H9 (cell line): ENCODE data around the gene SCFD2. TPM values are rescaled to one million over a fixed set of nuclear protein-coding genes. Genes with fewer than 3 reads are reported as not detected.

ENCODE experiments used
- DNase-seq: peaks from one replicate; pipeline ENCODE4 v3.0.0-alpha.2; 2017
- H2AFZ ChIP-seq: one replicate; pipeline ENCODE4 v1.6.1; 2013; ENCODE audit warnings: mild to moderate bottlenecking, low read length, control low read depth, moderate library complexity
- H2AK5ac ChIP-seq: 2 replicates; pipeline ENCODE4 v1.6.1; 2013; ENCODE audit warnings: low read length, control low read depth, mixed read lengths; ENCODE audit not compliant: insufficient read length
- H2BK120ac ChIP-seq: one replicate; pipeline ENCODE4 v1.6.1; 2013; ENCODE audit warnings: low read depth, mild to moderate bottlenecking, low read length, control low read depth, inconsistent platforms; ENCODE audit not compliant: poor library complexity, severe bottlenecking
- H2BK12ac ChIP-seq: 2 replicates; pipeline ENCODE4 v1.6.1; 2013; ENCODE audit warnings: low read length, control low read depth, mixed read lengths, low read depth; ENCODE audit not compliant: insufficient read length
- H2BK15ac ChIP-seq: 2 replicates; pipeline ENCODE4 v1.6.1; 2013; ENCODE audit warnings: low read depth, low read length, control low read depth
- H2BK20ac ChIP-seq: one replicate; pipeline ENCODE4 v1.6.1; 2013; ENCODE audit warnings: low read depth, mild to moderate bottlenecking, low read length, control low read depth, inconsistent platforms; ENCODE audit not compliant: poor library complexity, severe bottlenecking
- H2BK5ac ChIP-seq: 2 replicates; pipeline ENCODE4 v1.6.1; 2013; ENCODE audit warnings: low read length, control low read depth, mixed read lengths; ENCODE audit not compliant: insufficient read length
- H3K14ac ChIP-seq: 2 replicates; pipeline ENCODE4 v1.6.1; 2013; ENCODE audit warnings: low read length, control low read depth; ENCODE audit not compliant: insufficient read depth
- H3K18ac ChIP-seq: 2 replicates; pipeline ENCODE4 v1.6.1; 2013; ENCODE audit warnings: low read depth, mild to moderate bottlenecking, mixed read lengths, low read length, control low read depth; ENCODE audit not compliant: insufficient read length
- H3K23ac ChIP-seq: 2 replicates; pipeline ENCODE4 v1.6.1; 2013; ENCODE audit warnings: low read length, control low read depth, mixed read lengths, low read depth; ENCODE audit not compliant: insufficient read length
- H3K23me2 ChIP-seq: 2 replicates; pipeline ENCODE4 v1.6.1; 2013; ENCODE audit warnings: low read depth, mild to moderate bottlenecking, mixed read lengths, low read length, control low read depth; ENCODE audit not compliant: insufficient read length, poor library complexity, severe bottlenecking
- H3K27ac ChIP-seq: 2 replicates; pipeline ENCODE4 v1.5.1; 2013; ENCODE audit warnings: low read length, control low read depth, mixed read lengths, low read depth; ENCODE audit not compliant: insufficient read length
- H3K27me3 ChIP-seq: 2 replicates; pipeline ENCODE4 v1.6.1; 2013; ENCODE audit warnings: low read length, control low read depth, inconsistent platforms; ENCODE audit not compliant: insufficient read depth
- H3K4ac ChIP-seq: 2 replicates; pipeline ENCODE4 v1.6.1; 2013; ENCODE audit warnings: low read depth, mild to moderate bottlenecking, control low read depth, inconsistent platforms, low read length, moderate library complexity
- H3K4me1 ChIP-seq: 2 replicates; pipeline ENCODE4 v1.6.1; 2013; ENCODE audit warnings: low read length, control low read depth, inconsistent platforms; ENCODE audit not compliant: insufficient read depth
- H3K4me2 ChIP-seq: 2 replicates; pipeline ENCODE4 v1.6.1; 2013; ENCODE audit warnings: low read length, control low read depth, mixed read lengths; ENCODE audit not compliant: insufficient read length, insufficient read depth
- H3K56ac ChIP-seq: 2 replicates; pipeline ENCODE4 v1.6.1; 2013; ENCODE audit warnings: low read depth, mild to moderate bottlenecking, mixed read lengths, low read length, control low read depth; ENCODE audit not compliant: insufficient read length
- H3K79me1 ChIP-seq: 2 replicates; pipeline ENCODE4 v1.6.1; 2013; ENCODE audit warnings: low read depth, mild to moderate bottlenecking, moderate library complexity, low read length, control low read depth, inconsistent platforms; ENCODE audit not compliant: insufficient read depth, poor library complexity, severe bottlenecking
- H3K79me2 ChIP-seq: 2 replicates; pipeline ENCODE4 v1.6.1; 2013; ENCODE audit warnings: low read length, control low read depth, inconsistent platforms; ENCODE audit not compliant: insufficient read depth
- H3K9ac ChIP-seq: 2 replicates; pipeline ENCODE4 v1.6.1; 2013; ENCODE audit warnings: low read length, control low read depth, mixed read lengths; ENCODE audit not compliant: insufficient read length; ENCODE audit errors: extremely low read depth
- H3K9me3 ChIP-seq: one replicate; pipeline ENCODE4 v1.6.1; 2013; ENCODE audit warnings: low read depth, low read length, inconsistent platforms; ENCODE audit not compliant: control insufficient read depth
- H3T11ph ChIP-seq: one replicate; pipeline ENCODE4 v1.6.1; 2013; ENCODE audit warnings: mild to moderate bottlenecking, low read length, control low read depth, inconsistent platforms
- H4K20me1 ChIP-seq: one replicate; pipeline ENCODE4 v1.6.1; 2013; ENCODE audit not compliant: control insufficient read depth, insufficient read length, insufficient read depth
- H4K5ac ChIP-seq: 2 replicates; pipeline ENCODE4 v1.6.1; 2013; ENCODE audit warnings: low read depth, mild to moderate bottlenecking, mixed read lengths, low read length, control low read depth; ENCODE audit not compliant: insufficient read length
- H4K8ac ChIP-seq: replicated peaks from 2 replicates; pipeline ENCODE4 v1.6.1; 2013; ENCODE audit warnings: low read length, control low read depth, mixed read lengths, low read depth; ENCODE audit not compliant: insufficient read length
- H4K91ac ChIP-seq: 2 replicates; pipeline ENCODE4 v1.6.1; 2013; ENCODE audit warnings: low read depth, mild to moderate bottlenecking, moderate library complexity, mixed read lengths, low read length, control low read depth; ENCODE audit not compliant: insufficient read length
- H3K27ac Mint-ChIP-seq, 3 experiments: 2 replicates in 2 of 3; 3 replicates in 1 of 3; pipeline ENCODE4 v1.8.0; 2020 to 2021; ENCODE audit warnings: mixed read lengths in 3 of 3, mild to moderate bottlenecking in 1 of 3, moderate library complexity in 1 of 3
- H3K27me3 Mint-ChIP-seq: 2 replicates; pipeline ENCODE4 v1.8.0; 2021; ENCODE audit warnings: low read depth, mild to moderate bottlenecking, moderate library complexity, mixed read lengths
- H3K36me3 Mint-ChIP-seq, 3 experiments: 2 replicates in 2 of 3; 3 replicates in 1 of 3; pipeline ENCODE4 v1.8.0; 2020 to 2021; ENCODE audit warnings: low read depth in 3 of 3, mixed read lengths in 3 of 3; ENCODE audit not compliant: insufficient read depth in 1 of 3
- H3K4me1 Mint-ChIP-seq, 2 experiments: 2 replicates each; pipeline ENCODE4 v1.8.0; 2020; ENCODE audit warnings: mixed read lengths in 2 of 2
- H3K4me3 Mint-ChIP-seq, 2 experiments: 2 replicates in 1 of 2; 3 replicates in 1 of 2; pipeline ENCODE4 v1.8.0; 2020 to 2021; ENCODE audit warnings: mild to moderate bottlenecking in 2 of 2, mixed read lengths in 2 of 2, moderate library complexity in 1 of 2
- H3K9me3 Mint-ChIP-seq, 2 experiments: 2 replicates in 1 of 2; 3 replicates in 1 of 2; pipeline ENCODE4 v1.8.0; 2020; ENCODE audit warnings: mild to moderate bottlenecking in 2 of 2, mixed read lengths in 2 of 2, moderate library complexity in 1 of 2
- CTCF ChIP-seq: fragments of 200-600 bp; sonication (generic); conservative IDR thresholded peaks from 3 replicates; pipeline ENCODE4 v1.8.0; 2021; ENCODE audit warnings: antibody characterized with exemption, mild to moderate bottlenecking
- total RNA-seq: library from RNA; stranded (reverse); gene quantifications from 2 replicates; pipeline ENCODE4 v1.2.1, GENCODE V29; 2021

The SCFD2 gene
- total RNA-seq, 1 experiment from 2014 or later = 10.1 TPM

DNA sequence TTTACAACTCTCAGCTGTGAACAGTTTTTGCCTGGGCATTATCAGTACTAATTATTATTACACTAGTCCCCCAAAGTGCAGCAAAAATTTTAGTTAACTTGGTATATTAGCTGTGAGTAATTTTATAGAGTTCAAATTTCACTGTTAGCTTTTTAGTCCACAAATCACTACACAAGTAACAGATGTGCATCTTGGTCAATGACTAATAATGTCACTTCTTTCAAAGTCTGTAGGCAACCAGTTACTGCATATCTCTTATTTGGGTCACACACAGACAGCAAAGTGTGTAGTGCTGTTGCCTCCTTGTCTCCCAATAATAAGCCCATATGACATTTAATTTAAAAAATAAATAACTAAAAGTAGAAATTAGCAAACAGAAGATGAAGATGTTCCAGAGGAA, 159.9 kb downstream of the SCFD2 start:
- Histone ChIP-seq H3K23ac (no peak overlapping the region), H3K4me1 (0 out of 2 replicates have a peak, but pooled peaks cover 3% of the 10 kb centered on the region), H3K4me2 (no peak overlapping the region), H4K5ac (no peak overlapping the region), H3K4ac (no peak overlapping the region), H4K8ac (no peak overlapping the region), H2AFZ (no peak overlapping the region), H2BK12ac (no peak overlapping the region), H3T11ph (no peak overlapping the region), H2BK5ac (no peak overlapping the region), H3K27ac (no peak overlapping the region), H3K27me3 (no peaks in the 10 kb centered on the region), H4K91ac (no peak overlapping the region), H3K14ac (no peak overlapping the region), H3K23me2 (no peaks in the 10 kb centered on the region), H2BK20ac (no peak overlapping the region), H2BK120ac (no peak overlapping the region), H3K9ac (no peak overlapping the region), H3K18ac (no peak overlapping the region), H2AK5ac (no peak overlapping the region), H3K79me2 (no peaks in the 10 kb centered on the region), H3K79me1 (no peaks in the 10 kb centered on the region), H4K20me1 (no peaks in the 10 kb centered on the region), H3K56ac (no peak overlapping the region), H2BK15ac (no peak overlapping the region), H3K9me3 (no peaks in the 10 kb centered on the region)
- Mint-ChIP-seq H3K36me3 (no peaks in the 10 kb centered on the region; a peak in 1 of 7 replicates), H3K4me3 (no peak overlapping the region), H3K27ac (no peak overlapping the region), H3K9me3 (no peaks in the 10 kb centered on the region), H3K27me3 (no peaks in the 10 kb centered on the region), H3K4me1 (peaks cover 10% of the 10 kb centered on the region in 2 experiments)
- no peak for TF ChIP-seq CTCF
- DNase-seq = no peak
